HepG2 (cell line): ENCODE measurements around the gene ADGRG6. TPM values are rescaled to one million over a fixed set of nuclear protein-coding genes. Genes with fewer than 3 reads are reported as not detected.

Experiments used
- FLYWCH1 ChIP-seq: sonication (generic); formaldehyde crosslinking; IDR thresholded peaks from 2 replicates; pipeline ENCODE4 v1.8.1; 2023; ENCODE audit warnings: mild to moderate bottlenecking, missing genetic modification reagents
- HIVEP1 ChIP-seq: sonication (generic); formaldehyde crosslinking; IDR thresholded peaks from 2 replicates; pipeline ENCODE4 v1.4.0; 2020; ENCODE audit warnings: mild to moderate bottlenecking, missing genetic modification reagents
- MTF2 ChIP-seq: sonication (generic); formaldehyde crosslinking; IDR thresholded peaks from 2 replicates; pipeline ENCODE4 v1.5.0; 2020; ENCODE audit warnings: missing genetic modification reagents, borderline replicate concordance
- NCOA1 ChIP-seq: sonication (generic); formaldehyde crosslinking; IDR thresholded peaks from 2 replicates; pipeline ENCODE4 v1.9.0; 2021; ENCODE audit warnings: missing genetic modification reagents
- RBM22 ChIP-seq: fragments of 200-400 bp; formaldehyde crosslinking; optimal IDR thresholded peaks from 2 replicates; pipeline ENCODE3; 2017; ENCODE audit warnings: mild to moderate bottlenecking, low read length, moderate library complexity
- ZFP41 ChIP-seq: sonication (generic); formaldehyde crosslinking; IDR thresholded peaks from 2 replicates; pipeline ENCODE4 v1.4.0; 2020; ENCODE audit warnings: mild to moderate bottlenecking, missing genetic modification reagents, borderline replicate concordance
- ZFP62 ChIP-seq: sonication (generic); formaldehyde crosslinking; IDR thresholded peaks from 2 replicates; pipeline ENCODE4 v1.4.0; 2020; ENCODE audit warnings: missing genetic modification reagents
- ZMYM4 ChIP-seq: sonication (generic); formaldehyde crosslinking; IDR thresholded peaks from 2 replicates; pipeline ENCODE4 v1.8.1; 2023; ENCODE audit warnings: mild to moderate bottlenecking, missing genetic modification reagents
- ZNF160 ChIP-seq: sonication (generic); formaldehyde crosslinking; IDR thresholded peaks from 2 replicates; pipeline ENCODE4 v1.8.0; 2022; ENCODE audit warnings: mild to moderate bottlenecking, inconsistent platforms, missing genetic modification reagents
- ZNF44 ChIP-seq: sonication (generic); formaldehyde crosslinking; IDR thresholded peaks from 2 replicates; pipeline ENCODE4 v1.5.1; 2020; ENCODE audit warnings: mild to moderate bottlenecking, missing genetic modification reagents
- ZNF570 ChIP-seq: sonication (generic); formaldehyde crosslinking; IDR thresholded peaks from 2 replicates; pipeline ENCODE4 v1.4.0; 2020; ENCODE audit warnings: mild to moderate bottlenecking, missing genetic modification reagents, borderline replicate concordance
- ZNF672 ChIP-seq: sonication (generic); formaldehyde crosslinking; IDR thresholded peaks from 2 replicates; pipeline ENCODE4 v1.8.1; 2022; ENCODE audit warnings: missing genetic modification reagents
- ZNF776 ChIP-seq: sonication (generic); formaldehyde crosslinking; IDR thresholded peaks from 2 replicates; pipeline ENCODE4 v1.4.0; 2020; ENCODE audit warnings: mild to moderate bottlenecking, missing genetic modification reagents
- polyA plus RNA-seq, 8 experiments: library from polyadenylated mRNA; depleted of rRNA in 3 of 8; stranded (reverse) in 7 of 8; unstranded in 1 of 8; fragments of >200 nt; fragmentation: Illumina TruSeq in 4 of 8; extraction: Trizol in 4 of 8; gene quantifications; 2 replicates each; pipeline versions ENCODE4 v1.2.1 to v1.2.3, GENCODE V29; 2011 to 2016; ENCODE audit warnings: low read depth in 4 of 8, missing spikeins in 1 of 8, mixed read lengths in 1 of 8; ENCODE audit not compliant: insufficient read depth in 1 of 8
- total RNA-seq, 5 experiments: library from RNA; depleted of rRNA; stranded (reverse); fragments of >200 nt; fragmentation: Illumina TruSeq; extraction: Trizol; gene quantifications; 2 replicates each; pipeline ENCODE4 v1.2.3, GENCODE V29; 2016; ENCODE audit warnings: low read depth in 1 of 5
- TF ChIP-seq, protein P1 (sequence below): sonication (generic); formaldehyde crosslinking; IDR thresholded peaks from 2 replicates; pipeline ENCODE4 v1.8.0; 2023; ENCODE audit warnings: mild to moderate bottlenecking, missing genetic modification reagents
- TF ChIP-seq, protein P2 (sequence below): IDR thresholded peaks from 2 replicates; pipeline ENCODE4 v1.6.1; 2016; ENCODE audit warnings: low read depth, missing genetic modification reagents, missing compliant biosample characterization
- TF ChIP-seq, protein P3 (sequence below): sonication (generic); formaldehyde crosslinking; IDR thresholded peaks from 2 replicates; pipeline ENCODE4 v1.4.0; 2020; ENCODE audit warnings: mild to moderate bottlenecking, missing genetic modification reagents
- TF ChIP-seq, protein P4 (sequence below): sonication (generic); formaldehyde crosslinking; IDR thresholded peaks from 2 replicates; pipeline ENCODE4 v1.9.0; 2022; ENCODE audit warnings: low read depth, missing genetic modification reagents
- TF ChIP-seq, protein P5 (sequence below): sonication (generic); formaldehyde crosslinking; conservative IDR thresholded peaks from 2 replicates; pipeline ENCODE4 v1.4.0; 2020; ENCODE audit warnings: mild to moderate bottlenecking, missing genetic modification reagents, moderate library complexity

ADGRG6 gene
- total and polyA plus RNA-seq, 2 of the 13 experiments (the other 11 are each of a cell fraction or from before 2014, with no cell fraction given) = 129 to 249 TPM

DNA sequence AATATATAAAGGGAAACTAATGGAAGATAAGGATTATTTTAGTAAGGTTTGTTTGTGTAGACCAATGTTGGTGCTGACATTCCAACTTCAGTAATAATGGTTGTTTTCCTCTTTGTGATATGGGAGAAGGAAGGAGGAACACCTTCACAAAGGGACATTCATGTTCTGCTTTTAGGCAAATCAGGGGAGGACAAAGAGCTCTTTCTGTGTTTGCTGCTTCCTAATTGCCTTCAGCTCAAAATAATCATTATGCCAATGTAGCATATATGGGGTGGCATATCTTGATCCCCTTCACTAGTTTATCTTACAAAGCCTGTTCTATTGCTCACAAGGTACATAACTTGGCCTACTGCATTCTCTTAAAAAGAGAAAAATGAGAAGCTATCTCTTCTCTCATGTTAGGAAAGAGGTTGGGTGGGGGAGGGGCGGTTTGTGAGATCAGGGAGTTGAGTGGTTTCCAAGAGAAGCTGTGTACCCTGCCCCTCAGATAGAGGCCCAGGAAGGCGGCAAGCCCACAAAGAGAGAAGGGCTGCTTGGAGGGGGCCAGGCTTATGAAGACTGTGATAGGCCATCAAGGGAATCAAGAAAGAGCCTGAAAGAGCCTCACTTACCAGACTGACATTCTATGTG lies 4.7 kb upstream of the ADGRG6 start (continued):
- TF ChIP-seq, protein P1, sequence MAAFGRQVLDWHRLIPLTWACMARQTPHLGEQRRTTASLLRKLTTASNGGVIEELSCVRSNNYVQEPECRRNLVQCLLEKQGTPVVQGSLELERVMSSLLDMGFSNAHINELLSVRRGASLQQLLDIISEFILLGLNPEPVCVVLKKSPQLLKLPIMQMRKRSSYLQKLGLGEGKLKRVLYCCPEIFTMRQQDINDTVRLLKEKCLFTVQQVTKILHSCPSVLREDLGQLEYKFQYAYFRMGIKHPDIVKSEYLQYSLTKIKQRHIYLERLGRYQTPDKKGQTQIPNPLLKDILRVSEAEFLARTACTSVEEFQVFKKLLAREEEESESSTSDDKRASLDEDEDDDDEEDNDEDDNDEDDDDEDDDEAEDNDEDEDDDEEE (CRISPR knock-in tag) = no peak
- TF ChIP-seq, protein P2, sequence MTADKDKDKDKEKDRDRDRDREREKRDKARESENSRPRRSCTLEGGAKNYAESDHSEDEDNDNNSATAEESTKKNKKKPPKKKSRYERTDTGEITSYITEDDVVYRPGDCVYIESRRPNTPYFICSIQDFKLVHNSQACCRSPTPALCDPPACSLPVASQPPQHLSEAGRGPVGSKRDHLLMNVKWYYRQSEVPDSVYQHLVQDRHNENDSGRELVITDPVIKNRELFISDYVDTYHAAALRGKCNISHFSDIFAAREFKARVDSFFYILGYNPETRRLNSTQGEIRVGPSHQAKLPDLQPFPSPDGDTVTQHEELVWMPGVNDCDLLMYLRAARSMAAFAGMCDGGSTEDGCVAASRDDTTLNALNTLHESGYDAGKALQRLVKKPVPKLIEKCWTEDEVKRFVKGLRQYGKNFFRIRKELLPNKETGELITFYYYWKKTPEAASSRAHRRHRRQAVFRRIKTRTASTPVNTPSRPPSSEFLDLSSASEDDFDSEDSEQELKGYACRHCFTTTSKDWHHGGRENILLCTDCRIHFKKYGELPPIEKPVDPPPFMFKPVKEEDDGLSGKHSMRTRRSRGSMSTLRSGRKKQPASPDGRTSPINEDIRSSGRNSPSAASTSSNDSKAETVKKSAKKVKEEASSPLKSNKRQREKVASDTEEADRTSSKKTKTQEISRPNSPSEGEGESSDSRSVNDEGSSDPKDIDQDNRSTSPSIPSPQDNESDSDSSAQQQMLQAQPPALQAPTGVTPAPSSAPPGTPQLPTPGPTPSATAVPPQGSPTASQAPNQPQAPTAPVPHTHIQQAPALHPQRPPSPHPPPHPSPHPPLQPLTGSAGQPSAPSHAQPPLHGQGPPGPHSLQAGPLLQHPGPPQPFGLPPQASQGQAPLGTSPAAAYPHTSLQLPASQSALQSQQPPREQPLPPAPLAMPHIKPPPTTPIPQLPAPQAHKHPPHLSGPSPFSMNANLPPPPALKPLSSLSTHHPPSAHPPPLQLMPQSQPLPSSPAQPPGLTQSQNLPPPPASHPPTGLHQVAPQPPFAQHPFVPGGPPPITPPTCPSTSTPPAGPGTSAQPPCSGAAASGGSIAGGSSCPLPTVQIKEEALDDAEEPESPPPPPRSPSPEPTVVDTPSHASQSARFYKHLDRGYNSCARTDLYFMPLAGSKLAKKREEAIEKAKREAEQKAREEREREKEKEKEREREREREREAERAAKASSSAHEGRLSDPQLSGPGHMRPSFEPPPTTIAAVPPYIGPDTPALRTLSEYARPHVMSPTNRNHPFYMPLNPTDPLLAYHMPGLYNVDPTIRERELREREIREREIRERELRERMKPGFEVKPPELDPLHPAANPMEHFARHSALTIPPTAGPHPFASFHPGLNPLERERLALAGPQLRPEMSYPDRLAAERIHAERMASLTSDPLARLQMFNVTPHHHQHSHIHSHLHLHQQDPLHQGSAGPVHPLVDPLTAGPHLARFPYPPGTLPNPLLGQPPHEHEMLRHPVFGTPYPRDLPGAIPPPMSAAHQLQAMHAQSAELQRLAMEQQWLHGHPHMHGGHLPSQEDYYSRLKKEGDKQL = 0 out of 2 replicates have a peak, but pooled peaks have one; percentile 6
- TF ChIP-seq NCOA1 (CRISPR knock-in tag) (no peak), ZNF570 (CRISPR knock-in tag) (no peak), ZNF44 (no peak), HIVEP1 (CRISPR knock-in tag) (no peak), ZFP41 (CRISPR knock-in tag) (no peak), MTF2 (CRISPR knock-in tag) (no peak), ZFP62 (no peak), FLYWCH1 (CRISPR knock-in tag) (no peak), ZMYM4 (peak; percentile 90), ZNF160 (CRISPR knock-in tag) (no peak), ZNF672 (CRISPR knock-in tag) (no peak), ZNF776 (CRISPR knock-in tag) (no peak), RBM22 (no peak)
- TF ChIP-seq, protein P3, sequence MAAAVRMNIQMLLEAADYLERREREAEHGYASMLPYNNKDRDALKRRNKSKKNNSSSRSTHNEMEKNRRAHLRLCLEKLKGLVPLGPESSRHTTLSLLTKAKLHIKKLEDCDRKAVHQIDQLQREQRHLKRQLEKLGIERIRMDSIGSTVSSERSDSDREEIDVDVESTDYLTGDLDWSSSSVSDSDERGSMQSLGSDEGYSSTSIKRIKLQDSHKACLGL = no peak
- TF ChIP-seq, protein P4, sequence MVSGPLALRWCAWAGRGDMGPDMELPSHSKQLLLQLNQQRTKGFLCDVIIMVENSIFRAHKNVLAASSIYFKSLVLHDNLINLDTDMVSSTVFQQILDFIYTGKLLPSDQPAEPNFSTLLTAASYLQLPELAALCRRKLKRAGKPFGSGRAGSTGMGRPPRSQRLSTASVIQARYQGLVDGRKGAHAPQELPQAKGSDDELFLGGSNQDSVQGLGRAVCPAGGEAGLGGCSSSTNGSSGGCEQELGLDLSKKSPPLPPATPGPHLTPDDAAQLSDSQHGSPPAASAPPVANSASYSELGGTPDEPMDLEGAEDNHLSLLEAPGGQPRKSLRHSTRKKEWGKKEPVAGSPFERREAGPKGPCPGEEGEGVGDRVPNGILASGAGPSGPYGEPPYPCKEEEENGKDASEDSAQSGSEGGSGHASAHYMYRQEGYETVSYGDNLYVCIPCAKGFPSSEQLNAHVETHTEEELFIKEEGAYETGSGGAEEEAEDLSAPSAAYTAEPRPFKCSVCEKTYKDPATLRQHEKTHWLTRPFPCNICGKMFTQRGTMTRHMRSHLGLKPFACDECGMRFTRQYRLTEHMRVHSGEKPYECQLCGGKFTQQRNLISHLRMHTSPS (CRISPR knock-in tag) = peak; percentile 48; the same call in 1 of the 2 replicates
- TF ChIP-seq, protein P5, sequence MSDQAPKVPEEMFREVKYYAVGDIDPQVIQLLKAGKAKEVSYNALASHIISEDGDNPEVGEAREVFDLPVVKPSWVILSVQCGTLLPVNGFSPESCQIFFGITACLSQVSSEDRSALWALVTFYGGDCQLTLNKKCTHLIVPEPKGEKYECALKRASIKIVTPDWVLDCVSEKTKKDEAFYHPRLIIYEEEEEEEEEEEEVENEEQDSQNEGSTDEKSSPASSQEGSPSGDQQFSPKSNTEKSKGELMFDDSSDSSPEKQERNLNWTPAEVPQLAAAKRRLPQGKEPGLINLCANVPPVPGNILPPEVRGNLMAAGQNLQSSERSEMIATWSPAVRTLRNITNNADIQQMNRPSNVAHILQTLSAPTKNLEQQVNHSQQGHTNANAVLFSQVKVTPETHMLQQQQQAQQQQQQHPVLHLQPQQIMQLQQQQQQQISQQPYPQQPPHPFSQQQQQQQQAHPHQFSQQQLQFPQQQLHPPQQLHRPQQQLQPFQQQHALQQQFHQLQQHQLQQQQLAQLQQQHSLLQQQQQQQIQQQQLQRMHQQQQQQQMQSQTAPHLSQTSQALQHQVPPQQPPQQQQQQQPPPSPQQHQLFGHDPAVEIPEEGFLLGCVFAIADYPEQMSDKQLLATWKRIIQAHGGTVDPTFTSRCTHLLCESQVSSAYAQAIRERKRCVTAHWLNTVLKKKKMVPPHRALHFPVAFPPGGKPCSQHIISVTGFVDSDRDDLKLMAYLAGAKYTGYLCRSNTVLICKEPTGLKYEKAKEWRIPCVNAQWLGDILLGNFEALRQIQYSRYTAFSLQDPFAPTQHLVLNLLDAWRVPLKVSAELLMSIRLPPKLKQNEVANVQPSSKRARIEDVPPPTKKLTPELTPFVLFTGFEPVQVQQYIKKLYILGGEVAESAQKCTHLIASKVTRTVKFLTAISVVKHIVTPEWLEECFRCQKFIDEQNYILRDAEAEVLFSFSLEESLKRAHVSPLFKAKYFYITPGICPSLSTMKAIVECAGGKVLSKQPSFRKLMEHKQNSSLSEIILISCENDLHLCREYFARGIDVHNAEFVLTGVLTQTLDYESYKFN = peak; percentile 92; the same call in 1 of the 2 replicates
